PC-3 (cell line): ENCODE measurements around the gene MACROH2A2. TPM values are rescaled to one million over a fixed set of nuclear protein-coding genes. Genes with fewer than 3 reads are reported as not detected.

Experiments used
- ATAC-seq: fragments of 200-7000 bp; cut with Tn5 transposase; 2 replicates; pipeline ENCODE4 v1.9.1; 2020; ENCODE audit warnings: mild to moderate bottlenecking, moderate library complexity
- BruUV-seq: library from RNA; stranded (reverse); fragments of 400-500 nt; replicated peaks from 2 replicates; lab custom pipeline; 2021; lab: Mats Ljungman, UMichigan
- CTCF ChIA-PET: fragments of 300-600 bp; sonication (Branson Sonifier 250); formaldehyde crosslinking; loops from one replicate; lab custom pipeline; 2022; ENCODE audit warnings: antibody characterized with exemption; lab: Charles Lee
- POLR2A ChIA-PET: fragments of 300-600 bp; sonication (Branson Sonifier 250); formaldehyde crosslinking; loops from one replicate; lab custom pipeline; 2022; ENCODE audit warnings: antibody characterized with exemption; ENCODE audit not compliant: unreplicated experiment; lab: Charles Lee
- DNase-seq: peaks from one replicate; pipeline ENCODE4 v3.0.0-alpha.2; 2015
- H2AFZ ChIP-seq: fragments of 300-600 bp; sonication (generic); 2 replicates; pipeline ENCODE4 v1.6.0; 2016; ENCODE audit warnings: antibody characterized with exemption, low read length
- H3F3A ChIP-seq: fragments of 300-600 bp; sonication (generic); one replicate; pipeline ENCODE4 v1.6.0; 2017; ENCODE audit warnings: antibody characterized with exemption, low read length, control low read depth, mild to moderate bottlenecking; ENCODE audit not compliant: unreplicated experiment
- H3K27ac ChIP-seq: fragments of 300-600 bp; sonication (generic); 2 replicates; pipeline ENCODE4 v1.5.1; 2016; ENCODE audit warnings: mild to moderate bottlenecking, low read length
- H3K27me3 ChIP-seq: fragments of 300-600 bp; sonication (generic); 2 replicates; pipeline ENCODE4 v1.6.1; 2016; ENCODE audit warnings: low read length, mixed read lengths
- H3K36me3 ChIP-seq: fragments of 300-600 bp; sonication (generic); 2 replicates; pipeline ENCODE4 v1.6.1; 2016; ENCODE audit warnings: low read depth, mixed run types, low read length, mixed read lengths
- H3K4me1 ChIP-seq: fragments of 300-600 bp; sonication (generic); 2 replicates; pipeline ENCODE4 v1.5.1; 2016; ENCODE audit warnings: low read length; ENCODE audit not compliant: insufficient read depth
- H3K4me2 ChIP-seq: fragments of 300-600 bp; sonication (generic); 2 replicates; pipeline ENCODE4 v1.6.0; 2016; ENCODE audit warnings: low read length
- H3K4me3 ChIP-seq: fragments of 300-600 bp; sonication (generic); 2 replicates; pipeline ENCODE4 v1.5.1; 2016; ENCODE audit warnings: mild to moderate bottlenecking, low read length, mixed read lengths
- H3K79me2 ChIP-seq: fragments of 300-600 bp; sonication (generic); 2 replicates; pipeline ENCODE4 v1.6.1; 2017; ENCODE audit warnings: low read length, mixed read lengths
- H3K9ac ChIP-seq: fragments of 300-600 bp; sonication (generic); 2 replicates; pipeline ENCODE4 v1.6.0; 2016; ENCODE audit warnings: mild to moderate bottlenecking, low read length
- H3K9me2 ChIP-seq: fragments of 300-600 bp; sonication (generic); replicated peaks from 2 replicates; pipeline ENCODE4 v1.6.1; 2016; ENCODE audit warnings: mixed run types, low read length, mixed read lengths
- H3K9me3 ChIP-seq: fragments of 300-600 bp; sonication (generic); 2 replicates; pipeline ENCODE4 v1.6.1; 2016; ENCODE audit warnings: low read length, mixed read lengths
- H4K20me1 ChIP-seq: fragments of 300-600 bp; sonication (generic); 2 replicates; pipeline ENCODE4 v1.6.1; 2016; ENCODE audit warnings: low read length, mixed read lengths
- EZH2 ChIP-seq: fragments of 300-600 bp; sonication (generic); IDR thresholded peaks from one replicate; pipeline ENCODE4 v1.6.1; 2017; ENCODE audit warnings: antibody characterized with exemption, mild to moderate bottlenecking, low read length; ENCODE audit not compliant: unreplicated experiment
- EZH2phosphoT487 ChIP-seq: fragments of 300-600 bp; sonication (generic); IDR thresholded peaks from 2 replicates; pipeline ENCODE4 v1.6.1; 2018; ENCODE audit warnings: mild to moderate bottlenecking, antibody characterized with exemption, low read length, borderline replicate concordance
- intact Hi-C: fragments of 100-400 bp; cut with micrococcal nuclease; formaldehyde crosslinking; loops from 2 replicates; pipeline ENCODE4 v1.9.0; 2023
- total RNA-seq: library from RNA; depleted of rRNA; stranded (reverse); fragments of >200 nt; gene quantifications from 2 replicates; pipeline ENCODE4 v1.2.3, GENCODE V29; 2014
- TF ChIP-seq, protein P1 (sequence below): fragments of 300-600 bp; sonication (generic); conservative IDR thresholded peaks from 2 replicates; pipeline ENCODE4 v1.5.1; 2017; ENCODE audit warnings: antibody characterized with exemption, low read depth, mild to moderate bottlenecking, low read length

MACROH2A2 gene
- total RNA-seq, 1 experiment from 2014 or later = 86.7 TPM

DNA sequence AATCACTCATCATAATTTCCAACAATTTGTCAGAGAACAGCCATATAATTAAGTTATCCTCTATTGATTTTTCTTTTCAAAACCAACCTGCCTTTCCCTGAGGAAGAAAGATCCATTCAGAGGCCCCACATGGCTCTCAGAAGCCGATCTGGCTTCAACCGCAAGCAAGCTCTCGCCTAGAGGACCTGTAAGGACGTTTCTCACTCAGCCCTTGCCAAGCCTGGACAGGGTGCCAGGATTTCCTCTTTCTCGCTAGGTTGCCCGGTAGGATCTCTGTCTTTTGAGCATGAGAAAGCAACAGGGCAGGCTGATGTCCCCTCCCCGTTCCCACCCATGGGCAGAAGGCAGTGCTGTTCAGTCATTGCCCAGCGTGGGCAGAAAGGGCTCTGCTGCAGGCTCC is 67.0 kb downstream of the MACROH2A2 start:
- Histone ChIP-seq H3K36me3 (peaks cover 51% of the 10 kb centered on the region), H3K9me3 (no peaks in the 10 kb centered on the region), H3K27ac (no peak overlapping the region), H4K20me1 (no peaks in the 10 kb centered on the region), H3K4me1 (no peaks in the 10 kb centered on the region), H3K27me3 (no peaks in the 10 kb centered on the region), H3K9ac (no peak overlapping the region), H3K79me2 (no peaks in the 10 kb centered on the region), H2AFZ (no peak overlapping the region), H3K4me2 (no peak overlapping the region), H3F3A (no peaks in the 10 kb centered on the region), H3K4me3 (no peak overlapping the region), H3K9me2 (no peaks in the 10 kb centered on the region)
- DNase-seq = no peak
- BruUV-seq = no TSS peak
- CTCF ChIA-PET = no interaction called here
- POLR2A ChIA-PET = no interaction called here
- no peak for ATAC-seq
- no peak for TF ChIP-seq EZH2phosphoT487
- TF ChIP-seq EZH2 = no peak
- TF ChIP-seq, protein P1, sequence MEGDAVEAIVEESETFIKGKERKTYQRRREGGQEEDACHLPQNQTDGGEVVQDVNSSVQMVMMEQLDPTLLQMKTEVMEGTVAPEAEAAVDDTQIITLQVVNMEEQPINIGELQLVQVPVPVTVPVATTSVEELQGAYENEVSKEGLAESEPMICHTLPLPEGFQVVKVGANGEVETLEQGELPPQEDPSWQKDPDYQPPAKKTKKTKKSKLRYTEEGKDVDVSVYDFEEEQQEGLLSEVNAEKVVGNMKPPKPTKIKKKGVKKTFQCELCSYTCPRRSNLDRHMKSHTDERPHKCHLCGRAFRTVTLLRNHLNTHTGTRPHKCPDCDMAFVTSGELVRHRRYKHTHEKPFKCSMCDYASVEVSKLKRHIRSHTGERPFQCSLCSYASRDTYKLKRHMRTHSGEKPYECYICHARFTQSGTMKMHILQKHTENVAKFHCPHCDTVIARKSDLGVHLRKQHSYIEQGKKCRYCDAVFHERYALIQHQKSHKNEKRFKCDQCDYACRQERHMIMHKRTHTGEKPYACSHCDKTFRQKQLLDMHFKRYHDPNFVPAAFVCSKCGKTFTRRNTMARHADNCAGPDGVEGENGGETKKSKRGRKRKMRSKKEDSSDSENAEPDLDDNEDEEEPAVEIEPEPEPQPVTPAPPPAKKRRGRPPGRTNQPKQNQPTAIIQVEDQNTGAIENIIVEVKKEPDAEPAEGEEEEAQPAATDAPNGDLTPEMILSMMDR = no peak
- intact Hi-C loops = no loop called here

DNA sequence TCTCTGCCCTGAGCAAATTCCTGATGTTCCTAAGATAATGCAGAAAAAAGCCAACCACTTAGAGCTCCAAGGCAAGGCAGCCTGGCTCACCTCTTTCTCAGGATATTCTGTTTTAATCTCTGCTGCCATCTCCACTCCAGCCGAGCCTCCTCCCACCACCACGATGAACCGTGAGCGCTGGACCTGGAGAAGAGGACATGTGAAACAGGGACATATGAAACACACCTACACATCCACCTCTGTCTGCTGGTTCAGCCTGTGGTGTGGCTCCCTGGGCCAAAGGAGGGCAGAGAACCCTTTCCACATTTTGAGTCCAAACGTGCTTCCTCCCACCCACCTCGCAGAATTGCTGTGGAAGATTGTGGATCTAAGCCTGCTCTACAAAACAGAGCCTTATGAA is 67.8 kb downstream of the MACROH2A2 start:
- H3F3A ChIP-seq = no peaks in the 10 kb centered on the region
- no peaks in the 10 kb centered on the region for H3K4me1 ChIP-seq
- H3K4me2 ChIP-seq = no peak overlapping the region
- TF ChIP-seq, protein P1 = no peak
- TF ChIP-seq EZH2phosphoT487 (no peak), EZH2 (no peak)
- peaks cover 44% of the 10 kb centered on the region for H3K36me3 ChIP-seq
- ATAC-seq = no peak
- BruUV-seq = no TSS peak
- no peak for DNase-seq
- H3K27me3 ChIP-seq = no peaks in the 10 kb centered on the region
- H4K20me1 ChIP-seq = no peaks in the 10 kb centered on the region
- H3K79me2 ChIP-seq = no peaks in the 10 kb centered on the region
- H3K4me3 ChIP-seq = no peak overlapping the region
- intact Hi-C loops = no loop called here
- no peak overlapping the region for H3K27ac ChIP-seq
- ChIA-PET CTCF (no interaction called here), POLR2A (no interaction called here)
- no peak overlapping the region for H3K9ac ChIP-seq
- H3K9me2 ChIP-seq = no peaks in the 10 kb centered on the region
- no peak overlapping the region for H2AFZ ChIP-seq
- no peaks in the 10 kb centered on the region for H3K9me3 ChIP-seq

DNA sequence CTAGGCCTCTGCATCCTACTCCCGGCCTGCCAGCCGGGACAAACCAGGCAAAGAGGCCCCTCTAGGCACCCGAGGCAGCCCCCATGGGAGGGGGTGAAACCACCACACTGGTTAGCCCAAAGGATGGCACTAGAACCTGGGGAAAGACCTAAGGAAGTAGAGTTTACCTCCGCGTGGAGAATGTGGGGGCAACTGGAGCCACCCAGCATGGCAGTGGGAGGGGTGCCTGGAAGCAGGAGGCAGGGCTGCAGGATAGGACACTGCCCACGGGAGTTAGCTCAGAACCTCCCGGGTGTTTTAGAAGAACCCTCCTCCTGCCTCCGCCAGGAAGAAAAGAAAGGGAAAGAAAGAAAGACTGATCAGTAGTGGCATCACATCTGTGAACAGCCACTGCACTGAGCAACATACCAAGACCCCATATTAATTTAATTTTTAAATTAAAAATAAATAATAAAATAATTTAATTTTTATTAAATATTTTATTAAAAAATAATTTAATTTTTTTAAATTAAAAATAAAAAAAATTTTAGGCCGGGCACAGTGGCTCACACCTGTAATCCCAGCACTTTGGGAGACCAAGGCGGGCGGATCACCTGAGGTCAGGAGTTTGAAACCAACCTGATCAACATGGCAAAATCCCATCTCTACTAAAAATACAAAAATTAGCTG is 68.8 kb downstream of the MACROH2A2 start:
- H3K27ac ChIP-seq = no peak overlapping the region
- no peaks in the 10 kb centered on the region for H3K79me2 ChIP-seq
- no peak overlapping the region for H3K4me3 ChIP-seq
- no peaks in the 10 kb centered on the region for H3K27me3 ChIP-seq
- intact Hi-C loops = no loop called here
- no peak for DNase-seq
- H3K9me2 ChIP-seq = no peaks in the 10 kb centered on the region
- ChIA-PET POLR2A (no interaction called here), CTCF (no interaction called here)
- no peaks in the 10 kb centered on the region for H3F3A ChIP-seq
- no peaks in the 10 kb centered on the region for H4K20me1 ChIP-seq
- no peaks in the 10 kb centered on the region for H3K4me1 ChIP-seq
- BruUV-seq = no TSS peak
- no peak for ATAC-seq
- H3K4me2 ChIP-seq = no peak overlapping the region
- H3K36me3 ChIP-seq = peaks cover 40% of the 10 kb centered on the region
- H3K9ac ChIP-seq = no peak overlapping the region
- H3K9me3 ChIP-seq = no peaks in the 10 kb centered on the region
- H2AFZ ChIP-seq = no peak overlapping the region
- TF ChIP-seq, protein P1 = no peak
- TF ChIP-seq EZH2phosphoT487 (no peak), EZH2 (no peak)
